ENCODE results near the gene DRD4.

GRCh38 chr11:626475-627307, 10.4 kb upstream of the DRD4 start, which contains the start of gene SCT:
- TF ChIP-seq, protein P1, sequence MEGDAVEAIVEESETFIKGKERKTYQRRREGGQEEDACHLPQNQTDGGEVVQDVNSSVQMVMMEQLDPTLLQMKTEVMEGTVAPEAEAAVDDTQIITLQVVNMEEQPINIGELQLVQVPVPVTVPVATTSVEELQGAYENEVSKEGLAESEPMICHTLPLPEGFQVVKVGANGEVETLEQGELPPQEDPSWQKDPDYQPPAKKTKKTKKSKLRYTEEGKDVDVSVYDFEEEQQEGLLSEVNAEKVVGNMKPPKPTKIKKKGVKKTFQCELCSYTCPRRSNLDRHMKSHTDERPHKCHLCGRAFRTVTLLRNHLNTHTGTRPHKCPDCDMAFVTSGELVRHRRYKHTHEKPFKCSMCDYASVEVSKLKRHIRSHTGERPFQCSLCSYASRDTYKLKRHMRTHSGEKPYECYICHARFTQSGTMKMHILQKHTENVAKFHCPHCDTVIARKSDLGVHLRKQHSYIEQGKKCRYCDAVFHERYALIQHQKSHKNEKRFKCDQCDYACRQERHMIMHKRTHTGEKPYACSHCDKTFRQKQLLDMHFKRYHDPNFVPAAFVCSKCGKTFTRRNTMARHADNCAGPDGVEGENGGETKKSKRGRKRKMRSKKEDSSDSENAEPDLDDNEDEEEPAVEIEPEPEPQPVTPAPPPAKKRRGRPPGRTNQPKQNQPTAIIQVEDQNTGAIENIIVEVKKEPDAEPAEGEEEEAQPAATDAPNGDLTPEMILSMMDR (IDR thresholded peaks at IDR 0.05) = no peak
- no peak for TF ChIP-seq EZH2 (IDR thresholded peaks at IDR 0.05; ENCODE audit: borderline replicate concordance, insufficient read depth, low read depth, low read length, poor library complexity, severe bottlenecking)

Measured in B cell (primary cell).